IPS-NIHi7 (cell line): ENCODE results near the gene DDR1.
"Not testable (repeated sequence)": the region's sequence is repeated elsewhere in the genome, so short reads cannot be mapped to it uniquely, and the experiment has no call there.

Source experiments
- DNase-seq: peaks from one replicate; pipeline ENCODE4 v3.0.0; 2012; ENCODE audit warnings: mixed read lengths; ENCODE audit errors: extremely low spot score

DDR1 gene

DNA sequence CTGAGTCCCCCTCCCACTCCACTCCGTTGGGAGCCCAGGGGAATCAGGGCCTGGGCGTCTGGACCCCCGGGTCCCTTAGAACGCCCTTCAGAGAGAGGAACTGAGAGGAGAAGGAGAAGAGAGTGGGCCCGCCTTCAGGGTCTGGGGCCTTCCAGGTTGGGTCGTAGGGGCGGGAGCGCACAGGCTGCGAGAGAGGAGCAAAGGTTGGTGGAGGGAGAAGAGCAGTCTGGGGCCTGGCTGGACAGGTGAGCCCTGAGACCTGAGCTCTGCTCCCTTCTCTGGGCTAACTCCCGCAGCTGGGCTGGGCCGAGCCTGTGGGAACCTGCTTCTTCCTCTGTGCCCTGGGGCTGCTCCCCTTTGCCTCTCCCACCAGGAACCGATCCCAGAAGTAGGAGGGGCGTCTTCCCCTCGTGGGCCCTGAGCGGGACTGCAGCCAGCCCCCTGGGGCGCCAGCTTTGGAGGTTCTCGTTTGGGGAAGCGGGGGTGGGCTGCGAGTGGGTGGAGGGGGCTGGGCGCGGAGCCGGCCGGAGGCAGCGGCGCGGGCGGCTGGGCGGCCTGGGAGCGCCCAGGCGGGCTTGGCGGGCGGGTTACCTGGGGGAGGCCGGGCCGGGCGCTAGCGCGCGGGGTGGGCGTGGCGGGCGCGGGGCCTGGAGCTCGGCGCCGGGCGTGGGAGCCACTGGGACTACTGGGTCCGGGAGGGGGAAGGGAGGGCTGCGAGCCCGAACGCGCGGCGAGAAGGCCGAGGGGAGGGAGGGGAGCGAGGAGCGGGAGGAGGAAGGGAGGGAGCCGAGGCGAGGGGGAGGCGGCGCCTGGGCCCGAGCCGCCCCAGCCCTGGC is at the start of gene DDR1:
Gene DDR1, plus strand, starts transcription at position 835 of the 836 bp plus-strand sequence. CDS start 4,211 bp downstream, outside the sequence.
- peak; percentile 70 for DNase-seq

DNA sequence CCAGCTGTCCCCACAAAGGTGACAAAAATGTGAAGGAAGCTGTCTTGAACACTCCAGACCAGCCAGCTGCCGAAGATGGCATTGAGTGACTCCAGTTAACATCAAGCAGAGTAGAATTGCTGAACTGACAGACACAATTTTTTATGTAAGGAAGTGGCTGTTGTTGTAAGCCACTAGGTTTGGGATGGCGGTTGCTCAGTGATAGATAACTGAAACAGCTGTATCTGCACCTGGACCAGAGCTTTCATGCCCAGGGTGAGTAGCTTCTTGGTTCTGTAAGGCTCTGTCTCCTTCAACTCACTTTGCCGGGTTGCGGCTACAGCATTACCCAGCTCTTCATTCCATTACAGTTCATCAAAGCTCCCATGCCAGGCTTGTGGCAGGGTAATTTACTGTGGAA is 49.7 kb upstream of the DDR1 start:
- DNase-seq = no peak

DNA sequence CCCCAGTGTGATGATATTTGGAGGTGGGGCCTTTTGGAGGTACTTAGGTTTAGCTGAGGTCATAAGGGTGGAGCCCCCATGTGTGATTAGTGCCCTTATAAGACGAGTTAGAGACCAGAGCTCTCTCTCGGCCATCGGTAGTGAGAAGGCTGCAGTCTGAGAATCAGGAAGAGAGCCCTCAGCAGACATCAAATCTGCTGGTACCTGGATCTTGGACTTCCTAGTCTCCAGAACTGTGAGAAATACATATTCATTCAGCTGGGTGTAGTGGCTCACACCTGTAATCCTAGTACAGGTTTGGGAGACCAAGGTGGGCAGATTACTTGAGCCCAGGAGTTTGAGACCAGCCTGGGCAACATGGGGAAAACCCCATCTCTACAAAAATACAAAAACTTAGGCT is 48.7 kb upstream of the DDR1 start:
- DNase-seq = no peak

DNA sequence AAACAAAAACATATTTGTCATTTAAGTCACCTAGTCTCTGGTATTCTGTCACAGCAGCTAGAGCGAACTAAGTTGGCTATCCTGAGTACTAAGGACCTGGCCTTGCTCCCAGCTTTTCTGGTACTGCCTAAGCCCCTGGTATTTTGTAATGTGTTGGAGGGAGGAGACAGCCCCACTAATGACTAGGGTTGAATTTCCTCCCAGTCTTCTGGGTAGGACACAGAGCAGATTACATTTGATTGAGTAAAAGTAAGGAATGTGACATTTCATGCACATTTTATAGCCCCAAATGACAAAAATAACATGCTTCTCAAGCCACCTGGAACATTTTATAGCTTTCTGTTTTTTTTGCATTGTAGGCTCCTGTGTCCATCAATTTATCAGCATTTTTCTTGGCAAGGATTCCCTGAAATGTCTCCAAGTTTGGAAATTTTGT is 47.9 kb upstream of the DDR1 start:
- no peak for DNase-seq

DNA sequence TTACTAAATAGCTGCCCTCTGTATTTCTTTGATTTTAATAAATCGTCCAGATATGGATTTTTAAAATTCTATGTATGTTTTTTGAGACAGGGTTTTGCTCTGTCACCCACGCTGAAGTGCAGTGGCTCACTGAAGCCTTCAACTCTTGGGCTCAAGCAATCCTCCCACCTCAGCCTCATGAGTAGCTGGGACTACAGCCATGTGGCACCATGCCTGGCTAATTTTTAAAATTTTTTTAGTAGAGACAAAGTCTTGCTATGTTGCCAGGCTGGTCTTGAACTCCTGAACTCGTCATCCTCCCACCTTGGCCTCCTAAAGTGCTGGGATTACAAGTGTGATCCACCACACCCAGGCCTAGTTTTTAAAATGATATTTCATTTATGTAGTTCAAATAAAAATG is 47.4 kb upstream of the DDR1 start:
- DNase-seq = no peak

DNA sequence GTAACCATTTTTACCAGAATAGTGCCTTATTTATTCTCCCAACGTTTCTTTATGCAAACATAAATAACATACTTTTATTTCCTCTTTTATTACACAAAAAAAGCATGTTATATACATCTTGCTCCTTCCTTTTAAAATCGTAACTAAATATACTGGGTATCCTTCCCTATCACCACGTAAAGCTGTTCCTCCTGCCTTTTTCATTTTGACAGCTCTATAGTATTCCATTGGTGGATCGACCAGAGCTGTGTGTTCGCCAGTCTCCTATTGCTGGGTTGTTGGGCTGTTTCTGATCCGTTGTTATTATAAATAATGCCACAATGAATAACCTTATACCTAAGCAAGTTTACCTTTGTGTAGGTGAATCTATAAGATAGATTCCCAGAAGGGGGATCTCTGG is 46.9 kb upstream of the DDR1 start:
- DNase-seq = no peak

DNA sequence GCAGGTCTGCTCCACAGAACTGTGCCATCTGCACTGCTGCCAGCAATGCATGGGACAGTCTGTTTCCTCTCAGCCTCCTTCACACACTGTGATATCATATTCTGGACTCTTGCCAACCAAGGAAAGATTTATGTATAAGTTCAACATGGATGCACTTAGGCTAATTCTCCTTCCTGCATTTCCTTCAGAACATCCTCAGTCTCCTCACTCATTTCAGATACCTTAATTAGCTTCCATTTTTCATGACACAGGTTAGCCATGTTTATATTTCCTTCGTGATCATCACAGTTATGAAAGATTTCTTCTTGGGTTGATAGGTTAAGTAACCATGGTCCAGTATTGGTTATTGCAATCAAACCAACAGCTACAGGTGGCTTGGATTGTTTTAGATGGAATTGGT is 46.4 kb upstream of the DDR1 start:
- DNase-seq = no peak

DNA sequence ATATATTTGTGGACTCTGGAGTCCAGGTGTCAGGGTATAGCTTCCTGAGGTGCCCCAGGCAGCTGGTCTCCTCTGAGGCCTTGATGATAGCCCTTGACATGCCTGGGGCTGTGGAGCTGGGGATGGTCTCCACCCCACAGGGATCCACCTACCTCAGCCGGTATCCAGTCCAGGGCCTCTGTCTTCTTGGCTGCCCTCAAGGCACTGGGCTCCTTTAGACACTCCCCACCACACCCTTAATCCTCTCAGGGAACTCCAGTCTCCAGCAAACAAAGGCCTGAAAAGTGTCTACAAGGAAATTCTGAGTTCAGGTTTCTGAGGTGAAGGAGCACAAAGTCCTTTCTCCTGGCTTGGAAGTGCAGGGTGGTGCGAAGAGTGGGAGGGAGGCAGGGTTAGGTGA is 44.6 kb upstream of the DDR1 start:
- DNase-seq = no peak

DNA sequence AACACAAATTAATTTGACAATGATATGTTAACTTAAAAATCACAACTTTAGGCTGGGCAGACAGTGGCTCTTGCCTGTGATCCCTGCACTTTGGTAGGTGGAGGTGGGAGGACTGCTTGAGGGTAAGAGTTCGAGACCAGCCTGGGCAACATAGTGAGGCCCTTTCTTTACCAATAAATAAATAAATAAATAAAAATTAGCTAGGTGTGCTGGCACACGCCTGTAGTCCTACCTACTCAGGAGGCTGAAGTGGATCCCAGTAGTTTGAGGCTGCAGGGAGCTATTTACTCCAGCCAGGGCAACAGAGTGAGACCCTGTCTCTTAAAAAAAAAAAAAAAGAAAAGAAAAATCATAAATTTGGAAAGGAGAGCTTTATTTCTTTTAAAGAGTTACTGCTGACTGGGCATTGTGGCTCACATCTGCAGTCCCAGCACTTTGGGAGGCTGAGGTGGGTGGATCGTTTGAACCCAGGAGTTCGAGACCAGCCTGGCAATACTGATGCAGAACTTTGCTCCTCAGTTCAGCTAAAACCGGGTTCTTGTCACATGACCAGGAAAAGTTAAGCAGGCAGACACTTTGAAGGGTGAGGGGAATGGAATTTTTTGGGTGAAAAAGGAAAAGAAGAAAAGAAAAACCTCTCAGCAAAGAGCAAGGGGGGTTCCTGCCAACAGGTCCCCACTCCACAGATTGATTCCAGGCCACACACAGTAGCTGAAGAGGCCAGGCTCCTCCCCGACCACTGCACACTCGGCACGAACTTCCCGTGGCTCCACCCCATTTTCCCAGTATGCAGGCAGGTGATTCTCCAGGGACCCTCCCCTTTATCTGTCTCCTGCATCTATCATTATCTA is 44.0 kb upstream of the DDR1 start:
- no peak for DNase-seq

DNA sequence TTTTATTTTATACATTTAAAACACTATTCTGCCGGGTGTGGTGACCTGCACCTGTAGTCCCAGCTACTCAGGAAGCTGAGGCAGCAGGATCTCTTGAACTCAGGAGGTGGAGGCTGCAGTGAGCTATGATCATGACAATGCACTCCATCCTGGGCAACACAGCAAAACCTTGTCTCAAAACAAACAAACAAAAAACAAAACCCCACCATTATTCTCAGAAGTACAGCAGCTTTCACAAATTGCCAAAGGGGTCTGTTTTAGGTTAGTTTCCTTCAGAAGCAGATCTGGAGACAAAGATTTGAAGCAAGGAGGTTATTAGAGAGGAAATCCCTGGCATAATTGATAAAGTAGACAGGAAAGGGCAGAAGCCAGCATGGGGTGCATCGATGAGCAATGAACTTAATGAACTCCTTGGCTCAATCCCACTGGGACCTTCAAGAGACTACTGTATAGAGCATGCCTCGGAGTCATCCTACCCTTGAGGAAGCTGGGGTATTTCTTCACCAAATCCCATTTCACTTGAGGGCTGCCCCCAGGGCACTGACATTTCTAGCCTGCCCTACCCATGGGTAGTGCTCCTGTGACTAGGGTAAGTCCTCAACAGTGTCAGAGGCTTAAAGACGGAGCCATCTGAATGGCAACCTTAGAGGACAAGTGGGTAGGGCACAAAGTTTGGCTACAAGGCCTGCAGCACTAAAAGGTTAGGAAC is 43.2 kb upstream of the DDR1 start:
- no peak for DNase-seq

DNA sequence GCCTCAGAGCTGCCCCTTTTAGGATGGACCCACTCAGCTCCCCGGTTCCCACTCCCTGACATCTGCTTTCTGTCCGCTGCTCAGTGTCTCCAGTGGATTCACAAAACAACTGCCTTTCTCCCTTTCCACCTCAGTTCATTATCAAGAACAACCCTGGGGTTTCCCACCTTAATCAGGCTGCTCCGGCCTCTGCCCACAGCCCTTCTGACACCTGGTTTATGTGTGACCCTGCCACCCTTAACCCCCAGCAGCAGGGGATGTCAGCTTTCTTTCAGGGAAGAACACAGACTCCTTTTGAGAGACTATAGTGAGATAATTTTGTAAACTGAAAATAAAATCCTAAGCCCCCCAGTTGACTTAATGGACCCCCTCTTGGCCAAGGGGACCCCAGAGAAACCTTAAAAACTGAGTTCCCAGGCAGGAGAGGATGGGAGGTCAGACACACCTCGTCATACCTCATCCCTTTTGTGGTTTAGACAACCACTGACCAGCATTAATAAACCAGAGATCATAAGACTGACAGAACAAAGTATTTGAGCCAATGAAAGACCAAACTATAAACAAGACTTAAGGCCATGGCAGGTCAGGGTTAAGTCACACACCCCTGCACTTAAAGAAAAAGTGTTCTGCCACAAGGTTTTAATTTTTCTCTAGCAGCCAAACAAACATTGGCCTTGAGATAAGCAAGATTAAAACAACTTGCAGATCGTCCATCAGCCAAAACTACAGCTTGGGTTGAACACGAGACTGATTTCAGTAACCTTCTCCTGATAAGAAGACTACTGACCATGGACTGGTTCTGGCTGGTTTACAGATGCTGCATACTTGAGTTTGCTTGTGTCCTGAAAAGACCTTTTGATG is 42.4 kb upstream of the DDR1 start:
- DNase-seq = no peak

DNA sequence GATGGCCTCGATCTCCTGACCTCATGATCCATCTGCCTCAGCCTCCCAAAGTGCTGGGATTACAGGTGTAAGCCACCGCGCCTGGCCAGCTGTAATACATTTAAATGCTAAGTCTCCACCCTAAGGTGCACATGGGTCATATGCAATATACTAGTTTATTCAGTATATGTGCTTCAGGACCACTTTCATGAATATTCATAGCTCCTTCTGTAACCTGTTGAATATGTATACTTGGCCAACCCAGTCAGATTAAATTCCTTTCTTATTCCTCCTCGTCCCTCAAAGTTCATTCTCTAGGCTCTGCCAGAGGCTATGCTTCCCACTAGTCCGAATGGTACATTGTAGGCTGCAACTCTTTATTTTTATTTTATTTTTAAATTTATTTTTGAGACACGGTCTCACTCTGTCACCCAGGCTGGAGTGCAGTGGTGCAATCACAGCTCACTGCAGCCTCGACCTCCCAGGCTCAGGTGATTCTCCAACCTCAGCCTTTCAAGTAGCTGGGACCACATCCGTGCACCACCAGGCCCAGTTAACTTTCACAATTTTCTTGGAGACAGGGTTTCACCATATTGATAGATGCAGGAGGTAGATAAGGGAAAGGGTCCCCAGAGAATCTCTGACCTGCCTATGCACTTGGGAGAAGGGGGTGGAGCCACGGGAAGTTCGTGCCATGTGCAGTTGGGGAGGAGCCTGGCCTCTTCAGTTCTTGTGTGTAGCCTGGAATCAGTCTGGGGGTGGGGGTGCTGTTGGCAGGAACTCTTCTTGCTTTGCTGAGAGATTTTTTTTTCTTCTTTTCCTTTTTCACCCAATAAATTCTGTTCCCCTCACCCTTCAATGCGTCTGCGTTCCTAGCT is 41.3 kb upstream of the DDR1 start:
- no peak for DNase-seq

DNA sequence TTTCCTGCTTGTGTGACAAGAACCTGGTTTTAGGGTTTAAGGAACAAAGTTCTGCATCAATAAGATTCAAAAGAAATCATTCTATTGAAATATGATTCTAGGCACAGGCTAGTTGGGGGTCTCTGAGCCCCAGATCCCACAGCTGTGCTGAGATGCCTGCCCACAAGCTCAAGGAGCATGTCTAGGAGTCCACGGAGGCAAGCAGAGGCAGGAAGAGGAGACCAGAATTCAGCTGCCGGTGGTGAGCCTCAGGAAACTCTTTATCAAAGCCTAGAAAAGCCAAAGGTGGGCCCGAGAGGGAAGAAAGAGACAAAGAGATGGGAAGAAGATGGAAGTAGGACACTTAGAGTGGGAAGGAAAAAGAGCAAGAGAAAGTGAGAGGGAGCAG is 40.7 kb upstream of the DDR1 start:
- no peak for DNase-seq

DNA sequence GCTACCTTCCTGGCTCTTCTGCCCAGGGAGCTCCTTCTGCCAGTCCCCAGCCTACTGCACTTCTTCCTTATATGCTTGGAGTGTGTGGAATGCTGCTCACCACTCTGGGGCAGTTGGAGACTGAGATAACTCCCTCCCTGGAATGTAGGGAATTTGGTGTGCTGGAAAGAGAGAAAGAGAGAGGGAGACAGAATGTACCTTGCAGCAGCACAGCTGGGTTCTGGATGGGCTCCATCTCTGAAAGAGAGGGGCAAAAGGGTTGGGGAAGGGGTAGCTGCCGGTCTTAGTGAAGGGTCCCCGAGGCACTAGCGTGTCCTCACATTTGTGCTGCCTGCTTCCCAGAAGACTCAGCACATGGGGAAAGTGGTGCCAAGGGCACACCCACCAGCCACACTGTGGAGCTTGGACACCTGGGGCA is 40.2 kb upstream of the DDR1 start:
- peak; percentile 66 for DNase-seq

DNA sequence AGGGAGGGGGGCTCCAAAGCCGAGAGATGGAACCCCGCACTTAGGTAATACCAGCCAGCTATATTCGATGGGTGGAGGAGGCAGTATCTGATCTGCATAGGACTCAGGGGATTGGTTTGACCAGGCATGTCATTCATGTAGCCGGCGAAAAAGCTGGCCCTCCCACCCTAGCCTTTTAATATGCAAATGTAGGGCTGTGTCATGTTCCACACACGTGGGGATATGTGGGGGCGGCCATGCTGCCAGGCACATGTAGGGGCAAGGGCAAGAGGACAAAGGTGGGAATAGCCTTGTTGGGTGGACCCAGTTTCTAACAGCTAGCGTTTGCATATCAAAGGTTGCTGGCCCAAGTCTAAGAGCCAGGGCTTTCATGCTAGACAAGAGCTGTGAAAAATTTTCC is 39.1 kb upstream of the DDR1 start:
- DNase-seq = peak; percentile 23

DNA sequence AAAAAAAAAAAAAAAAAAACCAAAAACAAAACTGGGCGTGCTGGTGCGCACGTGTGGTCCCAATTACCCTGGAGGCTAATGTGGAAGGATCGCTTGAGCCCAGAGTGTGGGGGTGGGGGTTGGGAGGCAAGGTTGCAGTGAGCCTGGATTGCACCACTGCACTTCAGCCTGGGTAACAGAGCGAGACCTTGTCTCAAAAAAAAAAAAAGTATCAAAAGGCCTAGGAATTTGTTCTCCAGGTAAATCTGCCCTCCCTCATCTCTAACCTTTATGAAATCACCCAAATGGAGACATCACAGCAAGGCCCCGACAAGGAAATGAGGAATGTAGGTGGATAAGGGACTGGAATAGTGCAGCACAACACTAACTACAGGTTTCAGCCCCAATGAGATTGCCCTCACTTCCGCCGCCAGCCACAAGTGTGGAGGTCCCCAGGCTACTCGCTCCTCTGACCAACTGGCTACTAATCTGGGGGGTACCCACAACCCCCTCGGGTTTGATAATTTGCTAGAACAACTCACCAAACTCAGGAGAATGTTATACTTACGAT is 36.8 kb upstream of the DDR1 start:
- DNase-seq = no peak

DNA sequence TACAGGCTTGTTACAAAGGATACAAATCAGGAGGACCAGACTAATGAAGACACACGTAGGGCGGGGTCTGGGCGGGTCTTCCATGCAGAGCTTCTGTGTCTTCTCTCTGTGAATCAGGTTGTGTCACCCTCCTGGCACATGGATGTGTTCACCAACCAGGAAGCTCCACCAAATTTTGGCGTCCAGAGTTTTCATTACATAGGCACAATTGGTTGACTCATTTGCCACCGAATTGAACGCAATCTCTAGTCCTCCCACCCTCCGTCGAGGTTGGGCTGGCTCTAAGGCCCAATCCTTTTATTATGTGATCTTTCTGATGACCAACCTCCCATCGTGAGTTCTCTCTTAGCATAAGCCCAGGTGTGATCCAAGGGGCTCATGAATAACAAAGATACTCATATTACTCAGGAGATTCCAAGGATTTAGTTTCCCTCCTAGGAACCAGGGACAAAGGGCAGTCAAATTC is 36.3 kb upstream of the DDR1 start:
- DNase-seq = peak; percentile 43

DNA sequence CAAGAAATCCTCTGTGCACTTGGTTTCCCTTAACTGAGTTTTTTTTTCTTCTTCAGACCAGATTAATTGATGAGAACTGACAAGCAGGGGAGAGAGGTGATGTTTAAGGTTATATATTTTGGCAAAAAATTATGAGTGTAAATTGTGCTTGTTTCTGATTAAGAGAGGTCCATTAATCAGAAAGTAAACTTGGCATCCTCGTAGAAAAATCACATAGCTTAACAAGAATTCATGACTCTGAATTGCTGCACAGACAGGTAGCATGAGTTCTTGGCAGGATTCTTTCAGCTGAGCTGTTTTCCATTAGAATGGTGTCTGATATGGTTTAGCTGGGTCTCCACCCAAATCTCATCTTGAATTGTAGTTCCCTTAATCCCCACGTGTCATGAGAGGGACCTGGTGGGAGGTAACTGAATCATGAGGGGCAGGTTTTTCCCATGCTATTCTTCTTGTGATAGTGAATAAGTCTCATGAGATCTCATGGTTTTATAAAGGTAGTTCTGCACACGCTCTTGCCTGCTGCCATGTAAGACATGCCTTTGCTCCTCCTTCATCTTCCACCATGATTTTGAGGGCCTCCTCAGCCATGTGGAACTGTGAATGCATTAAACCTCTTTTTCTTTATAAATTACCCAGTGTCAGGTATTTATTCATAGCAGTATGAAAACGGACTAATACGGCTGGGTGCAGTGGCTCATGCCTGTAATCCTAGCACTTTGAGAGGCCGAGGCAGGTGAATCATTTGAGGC is 34.2 kb upstream of the DDR1 start:
- no peak for DNase-seq

DNA sequence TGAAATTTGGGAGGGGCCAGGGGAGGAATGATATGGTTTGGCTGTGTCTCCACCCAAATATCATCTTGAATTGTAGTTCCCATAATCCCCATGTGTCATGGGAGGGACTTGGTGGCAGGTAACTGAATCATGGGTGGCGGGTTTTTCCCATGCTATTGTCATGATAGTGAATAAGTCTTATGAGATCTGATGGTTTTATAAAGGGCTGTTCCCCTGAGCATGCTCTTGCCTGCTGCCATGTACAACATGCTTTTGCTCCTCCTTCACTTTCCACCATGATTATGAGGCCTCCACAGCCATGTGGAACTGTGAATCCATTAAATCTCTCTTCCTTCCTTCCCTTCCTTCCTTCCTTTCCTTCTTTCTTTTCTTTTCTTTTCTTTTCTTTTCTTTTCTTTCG is 31.9 kb upstream of the DDR1 start:
- DNase-seq = not testable (repeated sequence)
